OCI-LY7 (cell line): ENCODE results near the gene ZNF146. TPM values are rescaled to one million over a fixed set of nuclear protein-coding genes. Genes with fewer than 3 reads are reported as not detected.

Source experiments
- small RNA-seq: library from RNA; depleted of rRNA; stranded (forward); fragments of <200 nt; gene quantifications from one replicate; pipeline ENCODE3, GENCODE V24; 2014
- total RNA-seq, 2 experiments: library from RNA; depleted of rRNA in 1 of 2; stranded (reverse); fragments of >200 nt in 1 of 2; shearing (Covaris generic) in 1 of 2; gene quantifications; 2 replicates each; pipeline ENCODE4 v1.2.3, GENCODE V29; 2014 to 2022

Gene ZNF146
- total RNA-seq, 2 experiments from 2014 or later: 67.4 to 86.3 TPM

Small RNA genes within 50 kb of the gene (small RNA-seq; reads per million reads assigned to genes)
- not detected for gene RF00019

Other genes starting within 250 kb of the ZNF146 start
- 52.6 and 60.9 TPM in 2 replicates for gene SDHAF1, start 219.9 kb upstream of the ZNF146 start, total RNA-seq (2014; rRNA removed; shearing (Covaris generic))
- 24.2 and 26.1 TPM in 2 replicates for gene SDHAF1, start 219.9 kb upstream of the ZNF146 start, total RNA-seq (2022)
- gene SYNE4, start 206.3 kb upstream of the ZNF146 start, total RNA-seq (2014; rRNA removed; shearing (Covaris generic)): 0.26 and 2.7 TPM in 2 replicates
- 3.1 and 4.5 TPM in 2 replicates for gene SYNE4, start 206.3 kb upstream of the ZNF146 start, total RNA-seq (2022)
- gene ALKBH6, start 200.9 kb upstream of the ZNF146 start, total RNA-seq (2014; rRNA removed; shearing (Covaris generic)): 19.5 and 29.0 TPM in 2 replicates
- gene ALKBH6, start 200.9 kb upstream of the ZNF146 start, total RNA-seq (2022): 28.7 and 38.2 TPM in 2 replicates
- gene CLIP3, start 182.2 kb upstream of the ZNF146 start, total RNA-seq (2014; rRNA removed; shearing (Covaris generic)): 0.66 TPM in 1 of 2 replicates, not detected in the other
- gene CLIP3, start 182.2 kb upstream of the ZNF146 start, total RNA-seq (2022): 2.4 and 2.6 TPM in 2 replicates
- 4.9 and 7.3 TPM in 2 replicates for gene THAP8, start 160.8 kb upstream of the ZNF146 start, total RNA-seq (2014; rRNA removed; shearing (Covaris generic))
- 7.3 and 7.5 TPM in 2 replicates for gene THAP8, start 160.8 kb upstream of the ZNF146 start, total RNA-seq (2022)
- 39.0 and 44.5 TPM in 2 replicates for gene WDR62, start 160.2 kb upstream of the ZNF146 start, total RNA-seq (2014; rRNA removed; shearing (Covaris generic))
- gene WDR62, start 160.2 kb upstream of the ZNF146 start, total RNA-seq (2022): 60.2 and 65.4 TPM in 2 replicates
- not detected in 2 replicates for gene OVOL3, start 104.0 kb upstream of the ZNF146 start, total RNA-seq (2014; rRNA removed; shearing (Covaris generic))
- not detected in 2 replicates for gene OVOL3, start 104.0 kb upstream of the ZNF146 start, total RNA-seq (2022)
- 149 and 151 TPM in 2 replicates for gene POLR2I, start 100.2 kb upstream of the ZNF146 start, total RNA-seq (2014; rRNA removed; shearing (Covaris generic))
- 76.0 and 78.6 TPM in 2 replicates for gene POLR2I, start 100.2 kb upstream of the ZNF146 start, total RNA-seq (2022)
- gene TBCB, start 99.6 kb upstream of the ZNF146 start, total RNA-seq (2014; rRNA removed; shearing (Covaris generic)): 198 and 200 TPM in 2 replicates
- gene TBCB, start 99.6 kb upstream of the ZNF146 start, total RNA-seq (2022): 133 and 136 TPM in 2 replicates
- gene CAPNS1, start 75.0 kb upstream of the ZNF146 start, total RNA-seq (2014; rRNA removed; shearing (Covaris generic)): 125 and 166 TPM in 2 replicates
- gene CAPNS1, start 75.0 kb upstream of the ZNF146 start, total RNA-seq (2022): 337 and 339 TPM in 2 replicates
- gene COX7A1, start 62.7 kb upstream of the ZNF146 start, total RNA-seq (2014; rRNA removed; shearing (Covaris generic)): not detected in 2 replicates
- not detected in 2 replicates for gene COX7A1, start 62.7 kb upstream of the ZNF146 start, total RNA-seq (2022)
- 2.1 and 2.8 TPM in 2 replicates for gene ZNF565, start 441 bp upstream of the ZNF146 start, total RNA-seq (2014; rRNA removed; shearing (Covaris generic))
- 3.2 and 4.0 TPM in 2 replicates for gene ZNF565, start 441 bp upstream of the ZNF146 start, total RNA-seq (2022)
- gene ZFP14, start 164.1 kb downstream of the ZNF146 start, total RNA-seq (2014; rRNA removed; shearing (Covaris generic)): 4.5 and 5.2 TPM in 2 replicates
- gene ZFP14, start 164.1 kb downstream of the ZNF146 start, total RNA-seq (2022): 6.2 and 7.9 TPM in 2 replicates
- gene ZFP82, start 203.5 kb downstream of the ZNF146 start, total RNA-seq (2014; rRNA removed; shearing (Covaris generic)): 13.5 and 14.5 TPM in 2 replicates
- gene ZFP82, start 203.5 kb downstream of the ZNF146 start, total RNA-seq (2022): 15.6 and 17.7 TPM in 2 replicates